PC-9 (cell line): ENCODE data around the gene P2RY8. TPM values are rescaled to one million over a fixed set of nuclear protein-coding genes. Genes with fewer than 3 reads are reported as not detected.
"Not testable (repeated sequence)": the region's sequence is repeated elsewhere in the genome, so short reads cannot be mapped to it uniquely, and the experiment has no call there.

ENCODE experiments used
- BruUV-seq: library from RNA; stranded (reverse); fragments of 400-500 nt; replicated peaks from 2 replicates; lab custom pipeline; 2021; lab: Mats Ljungman, UMichigan
- CTCF ChIA-PET: fragments of 300-600 bp; sonication (Branson Sonifier 250); formaldehyde crosslinking; loops from one replicate; lab custom pipeline; 2022; ENCODE audit warnings: antibody characterized with exemption; lab: Charles Lee
- POLR2A ChIA-PET: fragments of 300-600 bp; sonication (Branson Sonifier 250); formaldehyde crosslinking; loops from one replicate; lab custom pipeline; 2022; ENCODE audit warnings: antibody characterized with exemption; ENCODE audit not compliant: unreplicated experiment; lab: Charles Lee
- DNase-seq, 2 experiments: peaks; one replicate each; pipeline versions ENCODE4 v3.0.0 to v3.0.0-alpha.2; 2015 to 2022; ENCODE audit warnings: mixed read lengths in 1 of 2
- H2AFZ ChIP-seq: fragments of 200-600 bp; sonication (generic); 2 replicates; pipeline ENCODE4 v1.8.1; 2017; ENCODE audit warnings: antibody characterized with exemption
- H3F3A ChIP-seq: fragments of 200-600 bp; sonication (generic); 2 replicates; pipeline ENCODE4 v1.8.1; 2017; ENCODE audit warnings: antibody characterized with exemption, mild to moderate bottlenecking, low read depth; ENCODE audit not compliant: insufficient read depth
- H3K27ac ChIP-seq: fragments of 200-600 bp; sonication (generic); 2 replicates; pipeline ENCODE4 v1.6.1; 2016; ENCODE audit warnings: mixed run types
- H3K27me3 ChIP-seq: fragments of 200-600 bp; sonication (generic); 2 replicates; pipeline ENCODE4 v1.6.1; 2016; ENCODE audit warnings: low read depth, mixed run types; ENCODE audit not compliant: insufficient read depth
- H3K36me3 ChIP-seq: fragments of 200-600 bp; sonication (generic); 2 replicates; pipeline ENCODE4 v1.6.1; 2016; ENCODE audit warnings: low read depth, mixed run types
- H3K4me1 ChIP-seq: fragments of 200-600 bp; sonication (generic); replicated peaks from 2 replicates; pipeline ENCODE4 v1.6.1; 2016; ENCODE audit warnings: mixed run types; ENCODE audit not compliant: insufficient read depth
- H3K4me2 ChIP-seq: fragments of 200-600 bp; sonication (generic); 2 replicates; pipeline ENCODE4 v1.6.1; 2017; ENCODE audit warnings: mixed run types
- H3K4me3 ChIP-seq: fragments of 200-600 bp; sonication (generic); 2 replicates; pipeline ENCODE4 v1.6.1; 2016; ENCODE audit warnings: mixed run types
- H3K79me2 ChIP-seq: fragments of 200-600 bp; sonication (generic); 2 replicates; pipeline ENCODE4 v1.6.1; 2017; ENCODE audit warnings: low read depth, mixed run types
- H3K9me2 ChIP-seq: fragments of 200-600 bp; sonication (generic); 2 replicates; pipeline ENCODE4 v1.8.1; 2017; ENCODE audit warnings: mild to moderate bottlenecking; ENCODE audit not compliant: insufficient read depth
- H3K9me3 ChIP-seq: fragments of 200-600 bp; sonication (generic); 2 replicates; pipeline ENCODE4 v1.8.1; 2016; ENCODE audit warnings: low read depth; ENCODE audit not compliant: insufficient read depth
- H4K20me1 ChIP-seq: fragments of 200-600 bp; sonication (generic); 2 replicates; pipeline ENCODE4 v1.8.1; 2017; ENCODE audit not compliant: insufficient read depth
- EZH2 ChIP-seq: fragments of 200-600 bp; sonication (generic); IDR thresholded peaks from 2 replicates; pipeline ENCODE4 v1.8.0; 2017; ENCODE audit warnings: antibody characterized with exemption, low read depth
- intact Hi-C: fragments of 100-400 bp; cut with micrococcal nuclease; formaldehyde crosslinking; loops from one replicate; pipeline ENCODE4 v1.10.0; 2022; ENCODE audit not compliant: unreplicated experiment
- total RNA-seq: library from RNA; stranded (reverse); gene quantifications from 2 replicates; pipeline ENCODE4 v1.2.3, GENCODE V29; 2021
- TF ChIP-seq, protein P1 (sequence below): fragments of 200-600 bp; sonication (generic); conservative IDR thresholded peaks from 2 replicates; pipeline ENCODE4 v1.6.1; 2017; ENCODE audit warnings: mixed run types, antibody characterized with exemption, mild to moderate bottlenecking, moderate library complexity

Gene P2RY8
- total RNA-seq, 1 experiment from 2014 or later, result not detected

DNA sequence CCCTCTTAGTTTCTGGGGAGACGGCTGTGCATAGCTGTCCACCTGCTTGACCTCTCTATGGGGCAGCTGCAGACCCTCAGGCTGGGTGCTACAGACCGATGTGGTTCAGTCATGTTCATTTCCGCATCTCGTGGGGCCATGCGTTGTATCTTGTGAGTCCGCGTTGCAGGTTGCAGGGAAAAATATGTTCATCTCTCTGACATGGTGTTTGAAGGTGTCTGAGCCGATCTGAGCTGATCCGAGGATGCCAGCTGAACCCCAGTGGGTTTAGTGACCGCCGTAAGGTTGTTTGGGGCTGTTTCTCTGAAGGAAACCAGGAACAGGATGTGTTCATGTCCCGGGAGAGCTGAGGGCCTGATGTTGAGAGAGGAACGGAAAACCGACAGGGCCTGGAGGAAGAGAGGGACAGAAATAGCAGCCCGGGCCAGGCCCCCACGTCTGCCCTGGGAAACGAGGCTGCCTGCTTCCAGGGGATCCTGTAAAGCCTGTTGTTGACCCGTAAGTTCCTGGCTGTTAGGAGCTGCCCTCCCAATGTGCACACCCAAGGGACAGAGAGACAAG, 9.8 kb upstream of the P2RY8 start:
- ChIA-PET POLR2A (no interaction called here), CTCF (no interaction called here)
- Histone ChIP-seq H3K4me1 (no peaks in the 10 kb centered on the region), H3K4me2 (no peak overlapping the region), H3K4me3 (no peak overlapping the region), H3K9me2 (no peaks in the 10 kb centered on the region), H3K79me2 (no peaks in the 10 kb centered on the region), H3F3A (no peaks in the 10 kb centered on the region), H2AFZ (no peak overlapping the region), H3K27ac (no peak overlapping the region), H3K36me3 (no peaks in the 10 kb centered on the region), H3K27me3 (peaks cover 6% of the 10 kb centered on the region; the same call in 1 of the 2 replicates), H4K20me1 (no peaks in the 10 kb centered on the region), H3K9me3 (no peaks in the 10 kb centered on the region)
- TF ChIP-seq, protein P1, sequence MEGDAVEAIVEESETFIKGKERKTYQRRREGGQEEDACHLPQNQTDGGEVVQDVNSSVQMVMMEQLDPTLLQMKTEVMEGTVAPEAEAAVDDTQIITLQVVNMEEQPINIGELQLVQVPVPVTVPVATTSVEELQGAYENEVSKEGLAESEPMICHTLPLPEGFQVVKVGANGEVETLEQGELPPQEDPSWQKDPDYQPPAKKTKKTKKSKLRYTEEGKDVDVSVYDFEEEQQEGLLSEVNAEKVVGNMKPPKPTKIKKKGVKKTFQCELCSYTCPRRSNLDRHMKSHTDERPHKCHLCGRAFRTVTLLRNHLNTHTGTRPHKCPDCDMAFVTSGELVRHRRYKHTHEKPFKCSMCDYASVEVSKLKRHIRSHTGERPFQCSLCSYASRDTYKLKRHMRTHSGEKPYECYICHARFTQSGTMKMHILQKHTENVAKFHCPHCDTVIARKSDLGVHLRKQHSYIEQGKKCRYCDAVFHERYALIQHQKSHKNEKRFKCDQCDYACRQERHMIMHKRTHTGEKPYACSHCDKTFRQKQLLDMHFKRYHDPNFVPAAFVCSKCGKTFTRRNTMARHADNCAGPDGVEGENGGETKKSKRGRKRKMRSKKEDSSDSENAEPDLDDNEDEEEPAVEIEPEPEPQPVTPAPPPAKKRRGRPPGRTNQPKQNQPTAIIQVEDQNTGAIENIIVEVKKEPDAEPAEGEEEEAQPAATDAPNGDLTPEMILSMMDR, result no peak
- TF ChIP-seq EZH2, result no peak
- intact Hi-C loops, result no loop called here
- no peak for DNase-seq
- BruUV-seq, result no TSS peak

GRCh38 chrX:1545776-1546408, 8.9 kb upstream of the P2RY8 start:
- H3K36me3 ChIP-seq, result no peaks in the 10 kb centered on the region
- ChIA-PET POLR2A (no interaction called here), CTCF (no interaction called here)
- H3K9me2 ChIP-seq, result no peaks in the 10 kb centered on the region
- H3K4me3 ChIP-seq, result no peak overlapping the region
- no peak for DNase-seq
- H3K9me3 ChIP-seq, result no peaks in the 10 kb centered on the region
- BruUV-seq, result no TSS peak
- H3F3A ChIP-seq, result no peaks in the 10 kb centered on the region
- no peak overlapping the region for H3K27ac ChIP-seq
- H3K27me3 ChIP-seq, result no peaks in the 10 kb centered on the region
- H2AFZ ChIP-seq, result no peak overlapping the region
- H4K20me1 ChIP-seq, result no peaks in the 10 kb centered on the region
- H3K79me2 ChIP-seq, result no peaks in the 10 kb centered on the region
- no peak for TF ChIP-seq EZH2
- TF ChIP-seq, protein P1, result no peak
- no peak overlapping the region for H3K4me2 ChIP-seq
- no peaks in the 10 kb centered on the region for H3K4me1 ChIP-seq
- intact Hi-C loops, result no loop called here

DNA sequence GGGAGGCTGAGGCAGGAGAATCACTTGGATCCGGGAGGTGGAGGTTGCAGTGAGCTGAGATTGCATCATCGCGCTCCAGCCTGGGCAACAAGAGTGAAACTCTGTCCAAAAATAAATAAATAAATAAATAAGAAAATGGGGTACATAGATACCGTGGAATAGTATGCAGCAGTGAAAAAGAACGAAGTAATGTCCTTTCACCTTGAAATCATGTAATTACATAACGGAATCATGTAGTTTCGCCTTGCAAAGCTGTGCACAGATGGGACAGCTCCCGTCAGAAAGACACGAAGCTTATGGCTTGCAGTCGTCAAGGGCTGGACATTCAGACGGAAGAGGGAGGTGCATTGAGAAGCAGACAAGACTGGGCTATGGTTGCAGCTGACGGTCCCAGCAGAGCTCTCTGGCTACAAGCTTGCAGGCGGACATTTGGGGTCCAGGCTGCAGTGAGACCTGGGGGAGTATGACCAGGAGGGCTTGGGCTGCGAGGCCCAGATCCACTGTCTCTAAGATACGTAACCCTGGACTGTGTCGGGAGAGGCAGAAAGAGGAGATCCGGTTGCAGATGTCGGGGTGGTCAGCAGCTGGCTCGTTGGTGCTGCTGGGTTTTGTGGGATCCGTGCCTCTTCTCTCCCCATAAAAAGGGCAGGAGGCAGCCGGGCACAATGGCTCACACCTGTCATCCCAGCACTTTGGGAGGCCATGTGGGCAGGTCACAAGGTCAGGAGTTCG, 6.2 kb upstream of the P2RY8 start:
- Histone ChIP-seq H2AFZ (no peak overlapping the region), H4K20me1 (no peaks in the 10 kb centered on the region), H3K4me3 (no peak overlapping the region), H3K9me2 (no peaks in the 10 kb centered on the region), H3F3A (no peaks in the 10 kb centered on the region), H3K4me1 (no peaks in the 10 kb centered on the region), H3K27ac (no peak overlapping the region), H3K9me3 (no peaks in the 10 kb centered on the region), H3K36me3 (no peaks in the 10 kb centered on the region), H3K79me2 (no peaks in the 10 kb centered on the region), H3K27me3 (no peaks in the 10 kb centered on the region), H3K4me2 (no peak overlapping the region)
- intact Hi-C loops, result no loop called here
- TF ChIP-seq EZH2, result no peak
- TF ChIP-seq, protein P1, result no peak
- ChIA-PET POLR2A (no interaction called here), CTCF (no interaction called here)
- no TSS peak for BruUV-seq
- DNase-seq, result no peak

DNA sequence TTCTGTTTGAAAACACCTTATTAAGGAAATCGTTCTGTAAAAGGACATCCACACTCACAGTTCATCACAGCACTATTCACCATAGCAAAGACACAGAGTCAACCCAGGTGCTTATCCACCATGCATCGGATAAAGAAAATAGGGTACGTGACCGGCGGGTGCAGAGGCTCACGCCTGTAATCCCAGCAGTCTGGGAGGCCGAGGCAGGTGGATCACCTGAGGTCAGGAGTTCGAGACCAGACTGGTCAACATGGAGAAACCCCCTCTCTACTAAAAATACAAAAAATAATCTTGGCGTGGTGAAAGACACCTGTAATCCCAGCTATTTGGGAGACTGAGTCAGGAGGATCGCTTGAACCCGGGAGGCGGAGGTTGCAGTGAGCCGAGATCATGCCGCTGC, 2.2 kb upstream of the P2RY8 start:
- H3K36me3 ChIP-seq, H4K20me1 ChIP-seq, H3K9me2 ChIP-seq, H2AFZ ChIP-seq, H3K27me3 ChIP-seq, H3K9me3 ChIP-seq, H3F3A ChIP-seq, H3K4me1 ChIP-seq, intact Hi-C loops, BruUV-seq, CTCF ChIA-PET, H3K4me2 ChIP-seq, POLR2A ChIA-PET, H3K79me2 ChIP-seq, H3K4me3 ChIP-seq, H3K27ac ChIP-seq, DNase-seq: not testable (repeated sequence)

- H3K9me3 ChIP-seq, BruUV-seq, H3K36me3 ChIP-seq, H3K4me3 ChIP-seq, H3K27ac ChIP-seq, H3K9me2 ChIP-seq, H2AFZ ChIP-seq, intact Hi-C loops, H3F3A ChIP-seq, H3K27me3 ChIP-seq, DNase-seq, CTCF ChIA-PET, H3K79me2 ChIP-seq, H3K4me1 ChIP-seq, H4K20me1 ChIP-seq, POLR2A ChIA-PET: not testable (repeated sequence)
- H3K4me2 ChIP-seq, result peak overlapping the region; percentile 23; the same call in 1 of the 2 replicates
These were observed 718 bp upstream of the P2RY8 start for GRCh38 chrX:1537716-1538090.
